Testis (tissue), 3 donors: ENCODE measurements around the gene CMKLR1. TPM values are rescaled to one million over a fixed set of nuclear protein-coding genes. Genes with fewer than 3 reads are reported as not detected.

ENCODE experiments used
- DNase-seq: peaks from one replicate; pipeline ENCODE4 v3.0.0-alpha.2; 2019
- H3K27ac ChIP-seq, 2 donors: fragments of 200-600 bp; sonication (generic); one replicate each; pipeline ENCODE4 v1.5.1; 2019
- H3K27me3 ChIP-seq: fragments of 200-600 bp; sonication (generic); one replicate; pipeline ENCODE4 v1.5.1; 2019
- H3K36me3 ChIP-seq: fragments of 200-600 bp; sonication (generic); one replicate; pipeline ENCODE4 v1.5.1; 2017; ENCODE audit warnings: low read depth; ENCODE audit errors: missing control alignments
- H3K4me1 ChIP-seq: fragments of 200-600 bp; sonication (generic); one replicate; pipeline ENCODE4 v1.5.1; 2019
- H3K4me3 ChIP-seq, 2 donors: fragments of 200-600 bp; sonication (generic); one replicate each; pipeline ENCODE4 v1.5.1; 2017 to 2019
- H3K9me3 ChIP-seq: fragments of 200-600 bp; sonication (generic); one replicate; pipeline ENCODE4 v1.5.1; 2017
- POLR2A ChIP-seq: fragments of 450-650 bp; IDR thresholded peaks from one replicate; pipeline ENCODE4 v1.6.1; 2017; ENCODE audit warnings: antibody characterized with exemption, mild to moderate bottlenecking, moderate library complexity
- WGBS, 2 donors: methylation state at CpG; one replicate each; pipeline ENCODE4 v1.1.5; 2018; 5-methylcytosine and 5-hydroxymethylcytosine counted together
- intact Hi-C: fragments of 100-400 bp; cut with DNase I; formaldehyde crosslinking; loops from one replicate; pipeline ENCODE4 v1.15.1; 2023; ENCODE audit warnings: low total_unique reads
- polyA plus RNA-seq: library from polyadenylated mRNA; stranded (reverse); fragments of 350-450 nt; fragmentation: Illumina TruSeq; extraction: RNeasy Lipid Tissue Mini Kit (QIAGEN cat#74804); gene quantifications from one replicate; pipeline ENCODE4 v1.2.3, GENCODE V29; 2014; ENCODE audit warnings: low read depth, low replicate concordance; ENCODE audit not compliant: insufficient read depth
- total RNA-seq, 2 donors: library from RNA; depleted of rRNA; stranded (reverse); fragments of >200 nt; gene quantifications; one replicate each; pipeline ENCODE4 v1.2.3, GENCODE V29; 2016
- TF ChIP-seq, protein P1 (sequence below), 3 experiments: fragments of 450-650 bp in 2 of 3; fragments of 200-600 bp in 1 of 3; sonication (generic) in 1 of 3; IDR thresholded peaks; one replicate each; pipeline ENCODE4 v1.5.1; 2016 to 2019; ENCODE audit warnings: antibody characterized with exemption in 3 of 3, mild to moderate bottlenecking in 2 of 3, moderate library complexity in 1 of 3

CMKLR1 gene
- total and polyA plus RNA-seq, 3 donors from 2014 or later: 2.4 to 9.5 (median 4.8) TPM

DNA sequence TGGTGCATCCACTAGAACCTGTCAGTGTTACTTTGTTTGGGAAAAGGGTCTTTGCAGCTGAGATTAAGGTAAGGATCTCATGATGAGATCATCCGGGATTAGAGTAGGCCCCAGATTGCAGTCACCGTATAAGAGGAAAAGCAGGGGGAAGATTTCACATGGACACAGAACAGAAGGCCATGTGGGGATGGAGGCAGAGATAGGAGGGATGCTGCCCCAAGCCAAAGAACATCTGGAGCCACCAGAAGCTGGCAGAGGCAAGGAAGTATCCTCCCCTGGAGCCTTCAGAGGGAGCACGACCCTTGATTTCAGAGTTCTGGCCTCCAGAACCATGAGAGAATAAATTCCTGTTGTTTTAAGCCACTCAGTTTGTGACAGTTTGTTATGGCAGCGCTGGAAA is 39.6 kb downstream of the CMKLR1 start:
- Histone ChIP-seq H3K36me3 (no peaks in the 10 kb centered on the region), H3K4me3 (no peak overlapping the region), H3K27ac (no peak overlapping the region), H3K27me3 (no peaks in the 10 kb centered on the region), H3K9me3 (no peaks in the 10 kb centered on the region), H3K4me1 (peaks cover 21% of the 10 kb centered on the region)
- 68 to 69% methylated on average over 4 of the region's 4 CpGs for WGBS, 2 donors
- no peak for TF ChIP-seq POLR2A
- TF ChIP-seq, protein P1, sequence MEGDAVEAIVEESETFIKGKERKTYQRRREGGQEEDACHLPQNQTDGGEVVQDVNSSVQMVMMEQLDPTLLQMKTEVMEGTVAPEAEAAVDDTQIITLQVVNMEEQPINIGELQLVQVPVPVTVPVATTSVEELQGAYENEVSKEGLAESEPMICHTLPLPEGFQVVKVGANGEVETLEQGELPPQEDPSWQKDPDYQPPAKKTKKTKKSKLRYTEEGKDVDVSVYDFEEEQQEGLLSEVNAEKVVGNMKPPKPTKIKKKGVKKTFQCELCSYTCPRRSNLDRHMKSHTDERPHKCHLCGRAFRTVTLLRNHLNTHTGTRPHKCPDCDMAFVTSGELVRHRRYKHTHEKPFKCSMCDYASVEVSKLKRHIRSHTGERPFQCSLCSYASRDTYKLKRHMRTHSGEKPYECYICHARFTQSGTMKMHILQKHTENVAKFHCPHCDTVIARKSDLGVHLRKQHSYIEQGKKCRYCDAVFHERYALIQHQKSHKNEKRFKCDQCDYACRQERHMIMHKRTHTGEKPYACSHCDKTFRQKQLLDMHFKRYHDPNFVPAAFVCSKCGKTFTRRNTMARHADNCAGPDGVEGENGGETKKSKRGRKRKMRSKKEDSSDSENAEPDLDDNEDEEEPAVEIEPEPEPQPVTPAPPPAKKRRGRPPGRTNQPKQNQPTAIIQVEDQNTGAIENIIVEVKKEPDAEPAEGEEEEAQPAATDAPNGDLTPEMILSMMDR (IDR thresholded peaks at IDR 0.05): no peak
- DNase-seq: no peak
- intact Hi-C loops: no loop called here

DNA sequence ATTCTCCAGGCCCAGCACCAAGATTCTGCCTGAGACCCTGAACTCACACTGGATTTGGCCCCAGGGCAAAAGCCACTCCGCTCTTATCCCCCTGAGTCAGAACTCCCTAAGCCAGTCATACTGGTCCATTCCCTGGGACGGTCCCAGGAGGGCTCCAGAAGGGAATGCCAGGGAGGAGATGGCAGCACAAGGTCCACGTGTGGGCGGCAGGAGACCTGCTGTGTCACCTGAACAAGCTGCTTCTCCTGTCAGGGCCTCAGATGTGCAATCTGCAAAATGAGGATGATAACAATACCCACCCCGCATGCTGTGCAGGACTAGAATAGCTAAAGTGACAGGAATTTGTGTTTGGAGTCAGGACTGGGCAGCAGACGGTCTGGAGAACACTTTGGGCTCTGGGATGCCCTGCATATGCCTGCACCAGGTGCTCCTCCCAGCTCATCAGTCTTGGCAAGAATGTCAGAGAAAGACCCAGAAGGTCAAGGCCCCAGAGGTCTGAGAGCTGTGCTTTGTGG is 40.3 kb downstream of the CMKLR1 start:
- Histone ChIP-seq H3K36me3 (no peaks in the 10 kb centered on the region), H3K27me3 (no peaks in the 10 kb centered on the region), H3K9me3 (no peaks in the 10 kb centered on the region), H3K27ac (no peak overlapping the region), H3K4me1 (peaks cover 14% of the 10 kb centered on the region), H3K4me3 (no peak overlapping the region)
- TF ChIP-seq POLR2A: no peak
- TF ChIP-seq, protein P1 (IDR thresholded peaks at IDR 0.05): no peak
- intact Hi-C loops: no loop called here
- WGBS, 2 donors: 81 to 85% methylated on average over 6 of the region's 6 CpGs
- no peak for DNase-seq

DNA sequence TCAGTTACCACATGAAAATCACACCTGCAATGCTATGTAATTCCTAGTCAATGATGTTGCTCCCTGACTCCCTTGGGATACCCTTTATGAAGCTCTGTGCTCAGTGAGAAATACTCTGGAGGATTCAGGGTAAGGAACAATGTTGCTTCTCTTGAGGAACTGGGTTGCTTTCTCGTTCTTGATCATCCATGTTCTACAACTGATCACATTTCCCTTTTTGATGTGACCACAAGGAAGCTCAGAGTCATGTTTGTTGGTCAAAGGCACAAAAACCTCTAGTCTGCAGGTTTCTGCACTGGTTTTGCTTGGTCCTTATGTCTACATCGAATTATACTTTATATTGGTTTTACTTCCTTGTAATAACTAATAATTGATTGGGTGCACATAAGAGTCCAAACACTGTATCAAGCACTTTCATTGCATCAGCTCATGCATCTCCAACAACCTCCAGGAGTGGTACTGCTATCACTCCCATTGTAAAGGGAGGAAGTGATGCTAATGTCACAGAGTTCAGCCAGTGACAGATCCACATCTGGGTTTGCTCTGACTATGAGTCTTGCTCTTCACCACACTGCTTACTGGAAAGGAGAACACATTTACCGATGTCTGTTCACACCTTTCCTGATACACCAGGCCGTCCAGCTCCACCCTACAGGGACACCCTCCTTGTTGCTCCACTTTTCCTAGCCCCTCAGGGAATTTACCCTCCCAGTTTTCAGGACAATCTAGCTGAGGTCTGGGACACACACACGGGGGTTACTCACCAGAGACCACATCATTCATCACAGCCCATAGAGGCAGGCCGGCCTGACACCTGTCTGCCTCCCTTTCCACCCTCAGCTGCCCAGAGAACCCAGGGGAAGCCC is 41.0 kb downstream of the CMKLR1 start:
- Histone ChIP-seq H3K27me3 (no peaks in the 10 kb centered on the region), H3K9me3 (no peaks in the 10 kb centered on the region), H3K36me3 (no peaks in the 10 kb centered on the region), H3K4me1 (peaks cover 8% of the 10 kb centered on the region), H3K4me3 (no peak overlapping the region), H3K27ac (no peak overlapping the region)
- TF ChIP-seq POLR2A: no peak
- TF ChIP-seq, protein P1 (IDR thresholded peaks at IDR 0.05): no peak
- intact Hi-C loops: no loop called here
- WGBS, 2 donors: 89 to 91% methylated on average over 5 to 6 of the region's 6 CpGs
- no peak for DNase-seq

DNA sequence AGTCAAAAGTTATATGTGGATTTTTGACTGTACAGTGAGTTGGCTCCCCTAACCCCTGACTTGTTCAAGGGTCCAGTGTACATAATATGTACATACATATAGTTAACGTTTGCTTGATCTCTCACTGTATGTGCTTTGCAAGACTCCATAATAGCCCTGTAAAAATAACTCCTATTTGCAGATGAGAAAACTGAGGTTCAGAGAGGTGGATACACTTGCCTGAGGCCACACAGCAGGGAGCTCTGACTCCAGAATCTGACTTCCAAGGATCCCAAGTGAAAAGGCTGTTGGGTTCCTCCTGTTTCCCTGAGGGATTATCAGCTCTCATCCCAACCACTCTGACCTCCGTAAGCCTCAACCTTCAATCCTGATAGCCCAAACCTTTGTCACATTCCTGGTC is 41.7 kb downstream of the CMKLR1 start:
- no peak for DNase-seq
- TF ChIP-seq, protein P1 (IDR thresholded peaks at IDR 0.05): no peak
- no peak for TF ChIP-seq POLR2A
- Histone ChIP-seq H3K4me3 (no peak overlapping the region), H3K4me1 (peaks cover 2% of the 10 kb centered on the region), H3K9me3 (no peaks in the 10 kb centered on the region), H3K36me3 (no peaks in the 10 kb centered on the region), H3K27ac (no peak overlapping the region), H3K27me3 (no peaks in the 10 kb centered on the region)
- 85 to 89% methylated on average over 2 of the region's 2 CpGs for WGBS, 2 donors
- intact Hi-C loops: no loop called here
